HG03520 (cell line): ENCODE results near the gene TLCD3B.

Source experiments
- ATAC-seq: cut with Tn5 transposase; IDR thresholded peaks from one replicate; pipeline ENCODE4 v1.9.1; 2021; ENCODE audit warnings: mild to moderate bottlenecking, moderate library complexity; ENCODE audit not compliant: unreplicated experiment

The TLCD3B gene

DNA sequence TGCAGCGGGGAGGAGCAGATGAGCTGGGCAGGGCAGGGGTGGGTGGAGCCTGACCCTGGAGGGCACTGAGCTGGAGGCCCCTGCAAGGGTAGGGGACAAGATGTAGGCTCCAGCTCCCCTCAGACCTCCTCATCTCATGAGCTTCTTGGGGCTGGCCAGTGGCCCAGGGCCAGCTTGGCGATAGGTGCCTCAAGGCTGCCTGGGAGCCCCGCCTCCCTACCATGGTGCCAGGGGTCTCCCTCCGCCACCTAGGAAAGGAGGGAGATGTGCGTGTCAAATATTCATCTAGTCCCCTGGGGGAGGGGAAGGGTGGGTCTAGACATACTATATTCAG, 39.5 kb downstream of the TLCD3B start:
- no peak for ATAC-seq

DNA sequence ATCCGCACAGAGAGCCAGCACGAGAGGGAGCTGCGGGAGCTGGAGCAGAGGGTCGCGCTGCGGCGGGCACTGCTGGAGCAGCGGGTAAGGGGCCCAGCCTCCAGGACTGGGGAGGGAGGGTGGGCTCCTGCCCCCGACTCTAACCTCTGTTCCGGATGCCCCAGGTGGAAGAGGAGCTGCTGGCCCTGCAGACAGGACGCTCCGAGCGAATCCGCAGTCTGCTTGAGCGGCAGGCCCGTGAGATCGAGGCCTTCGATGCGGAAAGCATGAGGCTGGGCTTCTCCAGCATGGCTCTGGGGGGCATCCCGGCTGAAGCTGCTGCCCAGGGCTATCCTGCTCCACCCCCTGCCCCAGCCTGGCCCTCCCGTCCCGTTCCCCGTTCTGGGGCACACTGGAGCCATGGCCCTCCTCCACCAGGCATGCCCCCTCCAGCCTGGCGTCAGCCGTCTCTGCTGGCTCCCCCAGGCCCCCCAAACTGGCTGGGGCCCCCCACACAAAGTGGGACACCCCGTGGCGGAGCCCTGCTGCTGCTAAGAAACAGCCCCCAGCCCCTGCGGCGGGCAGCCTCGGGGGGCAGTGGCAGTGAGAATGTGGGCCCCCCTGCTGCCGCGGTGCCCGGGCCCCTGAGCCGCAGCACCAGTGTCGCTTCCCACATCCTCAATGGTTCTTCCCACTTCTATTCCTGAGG, 40.0 kb downstream of the TLCD3B start:
- no peak for ATAC-seq

DNA sequence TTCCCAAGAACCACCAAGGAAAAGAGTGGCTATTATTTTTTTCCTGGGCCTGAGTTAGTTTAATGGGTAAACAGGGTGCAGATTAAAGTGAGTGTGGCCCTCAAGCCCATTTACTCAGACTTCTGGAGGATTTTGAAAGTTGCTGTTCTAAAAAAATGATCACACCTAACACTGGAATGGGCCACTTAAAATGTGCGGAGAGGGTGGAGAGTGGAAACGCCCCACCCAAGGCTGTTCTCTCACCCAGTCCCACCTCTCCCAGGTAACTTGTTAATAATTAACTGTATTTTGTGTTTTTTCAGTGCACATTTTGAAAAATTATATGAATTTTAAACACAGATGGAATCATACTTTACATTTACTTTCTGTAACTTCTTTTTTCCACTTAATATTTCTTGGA, 41.0 kb downstream of the TLCD3B start:
- ATAC-seq: no peak

DNA sequence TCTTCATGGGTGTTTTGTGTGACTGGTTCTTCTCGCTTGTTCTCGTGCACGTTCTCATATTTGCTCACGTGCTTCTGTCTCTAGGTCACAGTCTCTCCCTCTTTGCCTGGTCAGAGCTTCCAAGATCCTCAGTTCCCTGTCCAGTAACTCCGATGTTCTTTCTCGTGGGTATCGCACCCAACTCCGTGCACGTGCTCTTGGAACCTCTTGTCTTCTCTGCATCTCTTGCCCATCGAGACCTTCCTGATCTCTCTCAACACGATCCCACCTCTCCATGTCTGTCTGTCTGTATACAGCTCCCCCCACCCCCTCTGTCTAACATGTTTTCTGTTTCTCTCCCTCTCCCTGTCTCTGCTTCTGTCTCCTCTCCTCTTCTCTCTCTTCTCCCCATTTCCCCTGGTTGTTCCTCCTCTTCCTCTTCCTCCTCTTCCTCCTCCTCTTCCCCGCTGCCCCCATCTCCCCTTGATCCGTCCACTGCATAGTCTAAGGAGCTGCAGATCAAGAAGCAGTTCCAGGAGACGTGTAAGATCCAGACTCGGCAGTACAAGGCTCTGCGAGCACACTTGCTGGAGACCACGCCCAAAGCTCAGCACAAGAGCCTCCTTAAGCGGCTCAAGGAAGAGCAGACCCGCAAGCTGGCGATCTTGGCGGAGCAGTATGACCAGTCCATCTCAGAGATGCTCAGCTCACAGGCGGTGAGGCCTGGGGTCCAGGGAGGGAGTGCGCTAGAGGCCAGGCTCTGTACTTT, 41.8 kb downstream of the TLCD3B start:
- ATAC-seq: no peak

DNA sequence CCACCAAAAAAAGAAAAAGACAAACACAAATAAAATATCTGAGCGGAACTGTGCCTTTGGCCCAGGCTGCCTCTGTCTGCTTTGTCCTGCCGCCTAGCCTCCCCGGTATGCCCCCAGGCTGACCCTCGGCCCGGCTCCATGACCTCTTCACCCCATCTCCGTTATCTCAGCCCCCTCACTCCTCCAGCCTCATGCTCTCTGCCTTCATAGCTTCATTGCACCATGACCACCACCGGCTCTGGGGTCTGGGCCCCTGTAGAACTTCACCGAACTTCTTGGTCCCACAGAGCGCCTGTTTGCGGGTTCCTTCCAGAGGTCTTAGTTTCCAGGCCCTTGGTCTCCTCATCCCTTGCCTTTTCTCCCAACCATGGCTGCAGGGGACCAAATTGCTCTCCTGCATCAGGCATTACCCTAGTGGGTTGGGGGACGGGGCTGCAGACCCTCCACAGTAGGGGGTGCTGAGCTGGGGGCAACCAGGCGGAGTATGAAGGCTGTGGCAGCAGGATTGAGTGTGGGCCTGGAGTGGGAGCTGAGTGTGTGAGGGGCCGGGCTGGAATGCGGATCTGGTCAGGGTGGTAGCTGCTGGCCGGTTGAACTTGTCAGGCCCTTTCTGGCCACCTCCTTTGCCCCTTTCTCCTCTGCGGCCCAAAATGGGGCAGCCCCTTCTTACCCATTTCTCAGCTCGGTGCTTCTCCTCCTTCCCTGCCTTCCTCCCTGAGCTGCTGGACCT, 42.6 kb downstream of the TLCD3B start:
- no peak for ATAC-seq

DNA sequence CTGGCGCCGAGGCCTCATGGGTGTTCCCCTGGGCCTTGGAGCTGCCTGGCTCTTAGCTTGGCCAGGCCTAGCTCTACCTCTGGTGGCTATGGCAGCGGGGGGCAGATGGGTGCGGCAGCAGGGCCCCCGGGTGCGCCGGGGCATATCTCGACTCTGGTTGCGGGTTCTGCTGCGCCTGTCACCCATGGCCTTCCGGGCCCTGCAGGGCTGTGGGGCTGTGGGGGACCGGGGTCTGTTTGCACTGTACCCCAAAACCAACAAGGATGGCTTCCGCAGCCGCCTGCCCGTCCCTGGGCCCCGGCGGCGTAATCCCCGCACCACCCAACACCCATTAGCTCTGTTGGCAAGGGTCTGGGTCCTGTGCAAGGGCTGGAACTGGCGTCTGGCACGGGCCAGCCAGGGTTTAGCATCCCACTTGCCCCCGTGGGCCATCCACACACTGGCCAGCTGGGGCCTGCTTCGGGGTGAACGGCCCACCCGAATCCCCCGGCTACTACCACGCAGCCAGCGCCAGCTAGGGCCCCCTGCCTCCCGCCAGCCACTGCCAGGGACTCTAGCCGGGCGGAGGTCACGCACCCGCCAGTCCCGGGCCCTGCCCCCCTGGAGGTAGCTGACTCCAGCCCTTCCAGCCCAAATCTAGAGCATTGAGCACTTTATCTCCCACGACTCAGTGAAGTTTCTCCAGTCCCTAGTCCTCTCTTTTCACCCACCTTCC, 43.5 kb downstream of the TLCD3B start:
- no peak for ATAC-seq

DNA sequence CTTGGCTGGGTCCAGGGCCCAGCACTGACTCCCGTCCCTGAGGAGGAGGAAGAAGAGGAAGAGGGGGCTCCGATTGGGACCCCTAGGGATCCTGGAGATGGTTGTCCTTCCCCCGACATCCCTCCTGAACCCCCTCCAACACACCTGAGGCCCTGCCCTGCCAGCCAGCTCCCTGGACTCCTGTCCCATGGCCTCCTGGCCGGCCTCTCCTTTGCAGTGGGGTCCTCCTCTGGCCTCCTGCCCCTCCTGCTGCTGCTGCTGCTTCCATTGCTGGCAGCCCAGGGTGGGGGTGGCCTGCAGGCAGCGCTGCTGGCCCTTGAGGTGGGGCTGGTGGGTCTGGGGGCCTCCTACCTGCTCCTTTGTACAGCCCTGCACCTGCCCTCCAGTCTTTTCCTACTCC, 44.1 kb downstream of the TLCD3B start:
- no peak for ATAC-seq

DNA sequence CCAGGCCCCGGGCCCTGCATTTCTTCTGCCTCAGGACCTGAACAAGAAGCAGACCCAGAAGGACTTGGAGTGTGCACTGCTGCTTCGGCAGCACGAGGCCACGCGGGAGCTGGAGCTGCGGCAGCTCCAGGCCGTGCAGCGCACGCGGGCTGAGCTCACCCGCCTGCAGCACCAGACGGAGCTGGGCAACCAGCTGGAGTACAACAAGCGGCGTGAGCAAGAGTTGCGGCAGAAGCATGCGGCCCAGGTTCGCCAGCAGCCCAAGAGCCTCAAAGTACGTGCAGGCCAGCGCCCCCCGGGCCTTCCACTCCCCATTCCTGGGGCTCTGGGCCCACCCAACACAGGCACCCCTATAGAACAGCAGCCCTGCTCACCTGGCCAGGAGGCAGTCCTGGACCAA, 44.8 kb downstream of the TLCD3B start:
- ATAC-seq: no peak

DNA sequence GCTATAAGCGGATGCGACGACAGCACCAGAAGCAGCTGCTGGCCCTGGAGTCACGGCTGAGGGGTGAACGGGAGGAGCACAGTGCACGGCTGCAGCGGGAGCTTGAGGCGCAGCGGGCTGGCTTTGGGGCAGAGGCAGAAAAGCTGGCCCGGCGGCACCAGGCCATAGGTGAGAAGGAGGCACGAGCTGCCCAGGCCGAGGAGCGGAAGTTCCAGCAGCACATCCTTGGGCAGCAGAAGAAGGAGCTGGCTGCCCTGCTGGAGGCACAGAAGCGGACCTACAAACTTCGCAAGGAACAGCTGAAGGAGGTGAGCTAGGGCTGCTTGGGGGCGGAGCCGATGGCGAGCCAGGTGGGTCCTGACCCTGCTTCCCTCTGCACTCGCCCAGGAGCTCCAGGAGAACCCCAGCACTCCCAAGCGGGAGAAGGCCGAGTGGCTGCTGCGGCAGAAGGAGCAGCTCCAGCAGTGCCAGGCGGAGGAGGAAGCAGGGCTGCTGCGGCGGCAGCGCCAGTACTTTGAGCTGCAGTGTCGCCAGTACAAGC, 45.7 kb downstream of the TLCD3B start:
- ATAC-seq: no peak

DNA sequence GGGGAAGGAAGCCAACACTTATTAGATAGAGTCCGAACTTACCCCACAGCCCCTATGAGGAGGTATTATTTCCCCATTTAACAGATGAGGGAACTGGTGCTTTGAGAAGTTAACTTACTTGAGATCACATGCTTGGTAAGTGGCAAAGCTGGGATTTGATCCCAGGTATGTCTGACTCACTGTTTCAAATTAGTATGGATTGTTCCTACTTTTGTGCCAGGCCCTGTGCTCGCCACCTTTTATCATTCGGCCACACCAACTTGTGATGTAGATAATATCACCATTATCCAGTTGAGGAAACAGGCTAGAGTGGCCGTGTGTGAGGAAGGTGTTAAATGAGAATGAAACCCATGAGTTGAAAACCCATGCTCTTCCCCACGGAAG, 46.3 kb downstream of the TLCD3B start:
- ATAC-seq: no peak

DNA sequence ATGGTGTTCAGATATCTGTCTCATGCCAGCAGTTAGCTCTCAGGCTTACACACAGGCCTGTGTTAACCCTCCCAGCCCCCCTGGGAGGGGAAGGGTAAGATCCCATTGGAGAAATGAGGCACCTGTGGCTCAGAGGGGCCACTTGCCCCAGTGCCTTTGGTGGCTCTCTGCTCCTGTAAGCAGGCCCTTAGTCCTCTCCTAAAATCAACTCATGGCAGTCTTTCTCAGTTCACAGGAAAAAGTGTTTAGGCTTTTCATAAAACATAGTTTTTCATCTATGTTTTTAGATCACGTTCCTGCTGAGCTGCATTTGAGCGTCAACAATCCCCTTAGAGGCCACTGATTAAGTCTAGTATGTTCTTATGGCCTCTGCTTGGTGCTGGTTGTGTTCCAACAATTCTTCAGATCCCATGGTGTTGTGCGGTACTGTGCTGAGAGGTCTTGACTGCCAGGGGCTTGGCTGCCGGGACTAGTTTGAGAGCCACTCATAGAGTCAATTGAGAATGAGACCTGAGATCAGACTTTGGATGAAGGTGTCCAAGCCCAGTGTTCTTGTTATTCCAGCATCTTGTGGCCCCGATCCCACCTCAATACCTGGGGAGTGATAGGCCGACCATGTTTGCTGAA, 46.8 kb downstream of the TLCD3B start:
- no peak for ATAC-seq

DNA sequence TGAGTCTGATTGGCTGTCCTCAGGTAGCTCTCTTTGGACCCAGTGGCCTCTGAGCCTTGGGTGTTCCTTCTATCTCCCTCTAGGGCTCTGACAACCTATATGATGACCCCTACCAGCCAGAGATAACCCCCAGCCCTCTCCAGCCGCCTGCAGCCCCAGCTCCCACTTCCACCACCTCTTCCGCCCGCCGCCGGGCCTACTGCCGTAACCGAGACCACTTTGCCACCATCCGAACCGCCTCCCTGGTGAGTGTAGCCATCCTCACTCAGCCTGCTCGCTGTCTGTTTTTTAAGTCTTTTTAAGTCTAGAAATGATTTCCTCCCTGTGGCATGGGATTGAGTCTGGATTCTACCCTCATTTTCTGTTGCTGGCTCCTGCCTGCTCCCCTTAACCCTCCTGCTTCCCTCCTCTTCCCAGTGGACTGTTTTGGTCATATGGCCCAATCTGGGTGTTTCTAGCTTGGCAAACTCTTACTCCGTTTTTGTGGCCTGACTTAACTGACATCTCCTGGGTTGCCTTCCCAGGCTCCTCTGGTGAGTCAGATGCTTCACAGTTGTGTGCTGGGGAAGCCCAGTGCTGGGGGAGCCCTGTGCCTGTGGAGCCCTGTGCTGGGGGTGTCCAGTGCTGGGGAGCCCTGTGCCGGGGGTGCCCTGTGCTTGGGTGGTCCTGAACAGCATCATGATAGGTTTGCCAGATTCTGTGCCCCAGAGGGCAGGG, 47.5 kb downstream of the TLCD3B start:
- no peak for ATAC-seq

DNA sequence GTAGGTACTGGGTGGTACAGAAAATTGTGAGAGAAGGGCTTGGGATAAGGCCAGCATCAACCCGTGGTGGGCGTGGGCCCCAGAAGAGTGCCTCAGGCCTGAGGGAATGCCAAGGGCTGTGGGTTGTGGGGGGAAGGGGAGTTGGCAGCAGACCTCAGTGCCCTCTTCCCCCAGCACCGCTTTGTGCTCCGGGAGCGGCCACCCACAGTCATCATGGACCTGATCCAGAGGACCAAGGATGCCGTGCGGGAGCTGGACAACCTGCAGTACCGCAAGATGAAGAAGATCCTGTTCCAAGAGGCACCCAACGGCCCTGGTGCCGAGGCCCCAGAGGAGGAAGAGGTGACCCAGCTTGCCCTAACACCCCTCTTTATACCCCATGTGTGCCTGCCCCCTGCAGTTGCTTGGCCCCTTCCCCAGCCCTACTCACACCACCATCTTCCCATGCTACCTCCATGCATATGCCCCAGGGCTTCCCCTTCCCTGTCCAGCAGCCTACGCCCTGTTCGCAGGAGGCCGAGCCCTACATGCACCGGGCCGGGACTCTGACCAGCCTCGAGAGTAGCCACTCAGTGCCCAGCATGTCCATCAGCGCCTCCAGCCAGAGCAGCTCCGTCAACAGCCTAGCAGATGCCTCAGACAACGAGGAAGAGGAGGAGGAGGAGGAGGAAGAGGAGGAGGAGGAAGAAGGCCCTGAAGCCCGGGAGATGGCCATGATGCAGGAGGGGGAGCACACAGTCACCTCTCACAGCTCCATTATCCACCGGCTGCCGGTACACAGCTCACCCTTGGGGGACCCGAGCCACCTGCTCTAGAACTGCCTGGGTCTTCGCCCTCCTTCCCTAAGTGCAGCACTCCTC, 48.3 kb downstream of the TLCD3B start:
- ATAC-seq: no peak

DNA sequence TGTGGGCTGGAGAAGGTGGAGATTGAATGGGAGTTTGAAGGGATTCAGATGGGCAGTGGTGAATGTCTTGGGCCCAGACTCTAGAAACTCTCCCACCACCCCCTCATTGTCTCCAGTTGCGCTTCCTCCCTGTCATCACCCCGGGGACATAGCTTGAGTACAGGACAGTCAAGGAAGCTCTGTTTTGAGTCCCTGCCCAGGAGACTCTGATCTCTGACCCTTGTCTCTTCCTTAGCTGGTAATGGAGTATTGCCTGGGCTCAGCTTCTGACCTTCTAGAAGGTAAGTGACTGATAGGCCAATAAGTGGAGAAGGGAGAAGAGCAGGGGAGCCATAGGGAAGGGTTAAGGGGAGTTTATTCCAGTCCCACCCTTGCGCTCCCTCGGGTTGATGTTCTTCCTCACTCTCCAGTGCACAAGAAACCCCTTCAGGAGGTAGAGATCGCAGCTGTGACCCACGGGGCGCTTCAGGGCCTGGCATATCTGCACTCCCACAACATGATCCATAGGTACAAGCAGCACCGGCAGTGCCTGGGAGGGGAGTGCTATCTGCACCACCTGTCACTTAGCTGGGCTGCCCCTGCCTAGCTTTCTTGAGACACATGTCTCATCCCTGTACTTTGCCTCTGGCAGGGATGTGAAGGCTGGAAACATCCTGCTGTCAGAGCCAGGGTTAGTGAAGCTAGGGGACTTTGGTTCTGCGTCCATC, 52.4 kb downstream of the TLCD3B start:
- ATAC-seq: no peak

DNA sequence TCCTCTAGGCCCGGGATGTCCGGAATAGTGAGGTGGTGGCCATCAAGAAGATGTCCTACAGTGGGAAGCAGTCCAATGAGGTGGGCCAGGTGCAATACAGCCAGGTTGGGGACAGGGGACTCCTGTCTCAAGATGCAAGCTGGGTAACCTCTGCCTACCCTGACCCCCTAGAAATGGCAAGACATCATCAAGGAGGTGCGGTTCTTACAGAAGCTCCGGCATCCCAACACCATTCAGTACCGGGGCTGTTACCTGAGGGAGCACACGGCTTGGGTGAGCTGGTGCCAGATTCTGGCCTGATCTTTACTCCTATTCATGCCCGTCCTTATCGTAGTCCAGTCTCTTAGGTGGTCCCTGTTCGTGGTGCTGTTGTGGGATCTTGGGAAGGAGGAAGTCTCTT, 53.0 kb downstream of the TLCD3B start:
- ATAC-seq: no peak

DNA sequence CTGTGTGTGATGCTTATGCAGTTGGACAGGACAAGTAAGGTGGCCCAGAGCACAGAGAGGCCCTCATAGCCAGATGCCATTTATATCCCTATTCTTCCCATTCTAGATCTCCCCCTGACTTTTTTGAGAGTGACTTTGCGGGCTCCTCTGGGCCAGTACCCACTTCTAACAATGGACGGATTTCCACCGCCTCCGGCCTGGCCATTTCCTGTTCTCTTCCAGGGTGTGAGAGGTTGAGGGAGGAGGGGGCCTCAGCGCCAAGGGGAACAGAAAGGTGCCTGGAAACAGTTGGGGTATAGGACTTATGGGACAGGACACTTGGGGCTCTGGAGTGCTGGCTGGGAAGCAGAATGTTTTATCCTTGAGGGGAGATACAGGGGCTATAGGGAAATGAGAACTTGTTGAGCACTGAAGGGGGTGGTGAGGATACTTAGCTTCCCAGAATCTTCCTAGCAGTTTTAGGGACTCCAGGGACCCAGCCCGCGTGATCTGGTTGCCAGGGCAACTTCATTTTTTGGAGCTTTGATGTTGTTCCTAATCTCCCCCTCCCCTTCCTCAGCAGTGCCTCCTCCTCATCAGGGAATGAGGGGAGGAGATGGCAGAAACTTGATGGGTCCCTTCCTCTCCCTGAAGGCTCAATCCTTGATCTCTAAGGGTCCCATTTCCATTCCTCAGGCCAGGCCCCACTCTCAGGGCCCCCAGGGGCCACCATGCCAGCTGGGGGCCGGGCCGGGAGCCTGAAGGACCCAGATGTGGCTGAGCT, 53.8 kb downstream of the TLCD3B start:
- ATAC-seq: no peak

DNA sequence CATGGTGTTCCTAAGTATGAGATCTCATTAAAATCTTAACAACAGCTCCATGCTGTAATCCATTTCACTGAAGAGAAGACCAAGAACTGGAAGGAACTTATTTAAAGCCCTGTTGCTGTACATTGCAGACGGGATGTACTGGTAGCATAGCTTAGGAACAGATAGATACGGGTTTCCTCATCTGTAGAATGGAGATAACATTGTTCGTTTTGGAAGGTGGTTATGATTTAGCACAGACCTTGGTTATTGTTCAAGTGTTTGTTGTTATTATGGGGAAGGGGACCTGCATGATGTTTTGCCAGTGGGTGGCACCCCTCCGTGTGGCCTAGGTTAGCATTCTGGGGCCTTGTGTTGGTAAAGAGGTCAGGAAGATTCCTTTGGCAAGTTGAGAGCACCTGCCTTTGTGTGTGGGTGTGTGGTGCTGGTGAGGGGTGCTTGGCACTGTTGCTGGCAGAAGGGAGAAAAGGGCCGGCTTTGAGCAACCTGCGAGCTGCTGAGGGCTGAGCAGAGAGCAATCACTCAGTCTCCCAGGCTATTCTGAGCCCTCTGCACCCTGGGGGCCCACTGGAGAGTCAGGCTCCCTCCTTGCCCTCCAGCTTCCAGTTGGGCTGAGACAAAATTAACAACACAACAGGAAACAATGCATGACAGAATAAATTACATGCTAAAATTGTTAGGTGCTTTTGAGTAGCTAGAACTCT, 55.1 kb downstream of the TLCD3B start:
- no peak for ATAC-seq
